B cell (primary cell): ENCODE measurements around the gene CDH20. TPM values are rescaled to one million over a fixed set of nuclear protein-coding genes. Genes with fewer than 3 reads are reported as not detected.

Experiments
- ATAC-seq: fragments of 200-7000 bp; cut with Tn5 transposase; one replicate; pipeline ENCODE4 v1.10.0; 2021; ENCODE audit warnings: low read depth, mild to moderate bottlenecking, moderate number of reproducible peaks, moderate library complexity
- CTCF ChIA-PET: fragments of 350-600 bp; sonication (Branson Sonifier 250); formaldehyde crosslinking; loops from one replicate; lab custom pipeline; 2021; ENCODE audit warnings: antibody characterized with exemption, inconsistent platforms; lab: Charles Lee
- POLR2A ChIA-PET: fragments of 350-600 bp; sonication (Branson Sonifier 250); formaldehyde crosslinking; loops from one replicate; lab custom pipeline; 2021; ENCODE audit warnings: antibody characterized with exemption; lab: Charles Lee
- DNase-seq: peaks from one replicate; pipeline ENCODE4 v3.0.0; 2013
- H2AFZ ChIP-seq: 2 replicates; pipeline ENCODE4 v1.6.1; 2012; ENCODE audit warnings: mild to moderate bottlenecking, low read depth, low read length; ENCODE audit not compliant: insufficient read depth, poor library complexity, severe bottlenecking
- H3K27ac ChIP-seq, 2 donors: 1 replicate in 1 of 2; 2 replicates in 1 of 2; pipeline ENCODE4 v1.5.1; 2012 to 2013; ENCODE audit warnings: low read length in 2 of 2, mild to moderate bottlenecking in 2 of 2, moderate library complexity in 1 of 2
- H3K27me3 ChIP-seq, 4 experiments: fragments of 200-600 bp in 1 of 4; sonication (generic) in 1 of 4; replicated peaks in 1 of 4; 1 replicate in 2 of 4; 2 replicates in 2 of 4; pipeline versions ENCODE4 v1.6.1 to v1.7.0; 2013 to 2016; ENCODE audit warnings: low read length in 3 of 4, mild to moderate bottlenecking in 2 of 4, mixed read lengths in 1 of 4, moderate library complexity in 1 of 4; ENCODE audit not compliant: insufficient read depth in 4 of 4, control insufficient read depth in 3 of 4; ENCODE audit errors: control extremely low read depth in 1 of 4
- H3K36me3 ChIP-seq, 2 experiments: replicated peaks in 1 of 2; 1 replicate in 1 of 2; 2 replicates in 1 of 2; pipeline versions ENCODE4 v1.6.1 to v1.7.1; 2013; ENCODE audit warnings: low read length in 1 of 2; ENCODE audit not compliant: insufficient read depth in 2 of 2, control insufficient read depth in 1 of 2; ENCODE audit errors: control extremely low read depth in 1 of 2, extremely low read depth in 1 of 2
- H3K4me1 ChIP-seq, 2 donors: fragments of 200-600 bp in 1 of 2; sonication (generic) in 1 of 2; 1 replicate in 1 of 2; 2 replicates in 1 of 2; pipeline versions ENCODE4 v1.5.1 to v1.6.1; 2013 to 2017; ENCODE audit warnings: low read length in 2 of 2; ENCODE audit not compliant: control insufficient read depth in 2 of 2, insufficient read depth in 2 of 2
- H3K4me2 ChIP-seq: replicated peaks from 2 replicates; pipeline ENCODE3; 2012; ENCODE audit warnings: mild to moderate bottlenecking, low read depth, low read length; ENCODE audit not compliant: poor library complexity, severe bottlenecking
- H3K4me3 ChIP-seq, 5 experiments: fragments of 200-600 bp in 1 of 5; sonication (generic) in 1 of 5; 1 replicate in 3 of 5; 2 replicates in 2 of 5; pipeline versions ENCODE4 v1.5.1 to v1.7.0; 2011 to 2016; ENCODE audit warnings: low read length in 4 of 5, mild to moderate bottlenecking in 4 of 5, low read depth in 2 of 5, control low read depth in 1 of 5, moderate library complexity in 1 of 5; ENCODE audit not compliant: insufficient read depth in 1 of 5; ENCODE audit errors: control extremely low read depth in 1 of 5, extremely low read depth in 1 of 5
- H3K79me2 ChIP-seq: fragments of 200-600 bp; sonication (generic); one replicate; pipeline ENCODE4 v1.6.0; 2016; ENCODE audit warnings: low read length; ENCODE audit not compliant: control insufficient read depth, insufficient read depth
- H3K9ac ChIP-seq: fragments of 200-600 bp; sonication (generic); 2 replicates; pipeline ENCODE4 v1.6.1; 2017; ENCODE audit warnings: mild to moderate bottlenecking, low read length, moderate library complexity
- H3K9me3 ChIP-seq, 3 donors: one replicate each; pipeline versions ENCODE4 v1.6.1 to v1.7.1; 2013; ENCODE audit warnings: low read length in 2 of 3; ENCODE audit not compliant: control insufficient read depth in 2 of 3, insufficient read depth in 1 of 3; ENCODE audit errors: control extremely low read depth in 1 of 3
- H4K20me1 ChIP-seq: 2 replicates; pipeline ENCODE4 v1.6.0; 2012; ENCODE audit warnings: mild to moderate bottlenecking, low read length; ENCODE audit not compliant: insufficient read depth, control insufficient read depth, poor library complexity, severe bottlenecking
- H3K27ac Mint-ChIP-seq: one replicate; pipeline ENCODE4 v1.8.0; 2021; ENCODE audit warnings: mixed read lengths
- H3K27me3 Mint-ChIP-seq: one replicate; pipeline ENCODE4 v1.8.0; 2021; ENCODE audit warnings: mixed read lengths
- H3K4me1 Mint-ChIP-seq: one replicate; pipeline ENCODE4 v1.8.0; 2021; ENCODE audit warnings: mixed read lengths
- H3K4me3 Mint-ChIP-seq: one replicate; pipeline ENCODE4 v1.8.0; 2021; ENCODE audit warnings: mixed read lengths
- H3K9me3 Mint-ChIP-seq: one replicate; pipeline ENCODE4 v1.8.0; 2022; ENCODE audit warnings: mixed read lengths; ENCODE audit not compliant: insufficient read depth
- EZH2 ChIP-seq: IDR thresholded peaks from 2 replicates; pipeline ENCODE4 v1.6.1; 2012; ENCODE audit warnings: borderline replicate concordance, low read depth, mild to moderate bottlenecking, moderate library complexity, low read length; ENCODE audit not compliant: insufficient read depth, poor library complexity, severe bottlenecking
- WGBS: methylation state at CpG from one replicate; pipeline ENCODE4 v1.1.5; 2013; ENCODE audit warnings: missing lambda C conversion rate; ENCODE audit not compliant: insufficient coverage; 5-methylcytosine and 5-hydroxymethylcytosine counted together
- intact Hi-C: fragments of 100-400 bp; cut with micrococcal nuclease; formaldehyde crosslinking; loops from one replicate; pipeline ENCODE4 v1.10.0; 2022
- polyA plus RNA-seq: library from polyadenylated mRNA; depleted of rRNA; stranded (reverse); fragments of >200 nt; gene quantifications from 2 replicates; pipeline ENCODE4 v1.2.3, GENCODE V29; 2012
- total RNA-seq, 2 donors: library from RNA; stranded (reverse); fragments of 120-200 nt in 1 of 2; gene quantifications; 1 replicate in 1 of 2; 2 replicates in 1 of 2; pipeline versions ENCODE4 v1.2.3 to v1.2.4, GENCODE V29; 2013 to 2022
- TF ChIP-seq, protein P1 (sequence below): fragments of 200-600 bp; IDR thresholded peaks from one replicate; pipeline ENCODE4 v1.8.0; 2022; ENCODE audit warnings: antibody characterized with exemption, mild to moderate bottlenecking

CDH20 gene
- total and polyA plus RNA-seq, 2 donors (not counting 1 experiment from before 2014, with no cell fraction given) = 0.09 TPM; not detected in 1

DNA sequence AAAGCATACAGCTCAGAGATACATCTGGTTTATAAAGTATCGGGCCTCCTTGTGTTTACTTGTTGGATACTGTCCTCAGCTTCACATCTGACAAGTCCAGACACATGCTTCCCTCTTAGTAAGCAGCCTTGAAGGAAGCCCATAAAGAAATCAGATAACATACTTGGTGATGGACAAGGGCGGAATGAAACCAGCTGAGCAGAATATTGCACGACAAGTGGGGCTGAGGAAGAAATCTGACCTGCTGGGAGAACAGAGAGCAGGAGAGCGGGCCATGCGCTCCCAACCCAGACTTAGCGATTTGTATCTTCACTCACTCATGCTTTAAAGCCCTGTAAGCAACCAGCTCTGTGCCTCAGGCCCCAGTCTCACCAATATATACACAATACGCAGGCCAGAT, 208.4 kb downstream of the CDH20 start:
- intact Hi-C loops = no loop called here
- no peak for DNase-seq
- no peaks in the 10 kb centered on the region for H3K4me1 ChIP-seq
- H3K9ac ChIP-seq = no peak overlapping the region
- peaks cover 0 to 3% (median 0%) of the 10 kb centered on the region in 3 donors for H3K9me3 ChIP-seq
- H3K27ac ChIP-seq = no peak overlapping the region
- no peak overlapping the region for H2AFZ ChIP-seq
- ChIA-PET POLR2A (no interaction called here), CTCF (interaction anchor here (1.3 kb wide), 1 partner anchor 38 kb away, joined by 3 read pairs; no protein-coding TSS in a partner anchor)
- H3K27me3 Mint-ChIP-seq = peaks cover 5% of the 10 kb centered on the region
- no peaks in the 10 kb centered on the region for H4K20me1 ChIP-seq
- no peaks in the 10 kb centered on the region for H3K27me3 ChIP-seq
- H3K4me3 Mint-ChIP-seq = no peak overlapping the region
- no peaks in the 10 kb centered on the region for H3K9me3 Mint-ChIP-seq
- H3K36me3 ChIP-seq = no peaks in the 10 kb centered on the region
- no peak overlapping the region for H3K4me3 ChIP-seq
- TF ChIP-seq, protein P1, sequence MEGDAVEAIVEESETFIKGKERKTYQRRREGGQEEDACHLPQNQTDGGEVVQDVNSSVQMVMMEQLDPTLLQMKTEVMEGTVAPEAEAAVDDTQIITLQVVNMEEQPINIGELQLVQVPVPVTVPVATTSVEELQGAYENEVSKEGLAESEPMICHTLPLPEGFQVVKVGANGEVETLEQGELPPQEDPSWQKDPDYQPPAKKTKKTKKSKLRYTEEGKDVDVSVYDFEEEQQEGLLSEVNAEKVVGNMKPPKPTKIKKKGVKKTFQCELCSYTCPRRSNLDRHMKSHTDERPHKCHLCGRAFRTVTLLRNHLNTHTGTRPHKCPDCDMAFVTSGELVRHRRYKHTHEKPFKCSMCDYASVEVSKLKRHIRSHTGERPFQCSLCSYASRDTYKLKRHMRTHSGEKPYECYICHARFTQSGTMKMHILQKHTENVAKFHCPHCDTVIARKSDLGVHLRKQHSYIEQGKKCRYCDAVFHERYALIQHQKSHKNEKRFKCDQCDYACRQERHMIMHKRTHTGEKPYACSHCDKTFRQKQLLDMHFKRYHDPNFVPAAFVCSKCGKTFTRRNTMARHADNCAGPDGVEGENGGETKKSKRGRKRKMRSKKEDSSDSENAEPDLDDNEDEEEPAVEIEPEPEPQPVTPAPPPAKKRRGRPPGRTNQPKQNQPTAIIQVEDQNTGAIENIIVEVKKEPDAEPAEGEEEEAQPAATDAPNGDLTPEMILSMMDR = no peak
- TF ChIP-seq EZH2 = no peak
- no peak for ATAC-seq
- H3K79me2 ChIP-seq = no peaks in the 10 kb centered on the region
- no peaks in the 10 kb centered on the region for H3K4me1 Mint-ChIP-seq
- no peak overlapping the region for H3K27ac Mint-ChIP-seq
- H3K4me2 ChIP-seq = no peak overlapping the region
- WGBS = 97% methylated on average over 6 of the region's 7 CpGs

DNA sequence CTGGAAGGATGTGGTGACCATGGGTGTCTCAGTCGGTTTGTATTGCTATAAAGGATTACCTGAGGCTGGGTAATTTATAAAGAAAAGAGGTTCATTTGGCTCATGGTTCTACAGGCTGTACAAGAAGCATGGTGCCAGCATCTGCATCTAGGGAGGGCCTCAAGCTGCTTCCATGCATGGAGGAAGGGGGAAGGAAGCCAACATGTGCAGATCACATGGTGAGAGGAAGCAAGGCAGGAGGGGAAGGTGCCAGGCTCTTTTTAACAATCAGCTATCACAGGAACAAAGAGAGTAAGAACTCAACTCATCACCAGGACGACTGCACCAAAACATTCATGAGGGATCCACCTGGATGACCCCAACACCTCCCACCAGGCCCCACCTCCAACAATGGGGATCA, 209.4 kb downstream of the CDH20 start:
- 80% methylated on average over 1 of the region's 2 CpGs for WGBS
- no peak overlapping the region for H3K4me3 ChIP-seq
- Mint-ChIP-seq H3K27me3 (peaks cover 5% of the 10 kb centered on the region), H3K4me3 (no peak overlapping the region), H3K9me3 (no peaks in the 10 kb centered on the region), H3K27ac (no peak overlapping the region), H3K4me1 (no peaks in the 10 kb centered on the region)
- DNase-seq = no peak
- no peaks in the 10 kb centered on the region for H3K79me2 ChIP-seq
- intact Hi-C loops = no loop called here
- peaks cover 0 to 3% (median 0%) of the 10 kb centered on the region in 3 donors for H3K9me3 ChIP-seq
- H4K20me1 ChIP-seq = no peaks in the 10 kb centered on the region
- POLR2A ChIA-PET = no interaction called here
- no peaks in the 10 kb centered on the region for H3K4me1 ChIP-seq
- ATAC-seq = no peak
- TF ChIP-seq EZH2 = no peak
- TF ChIP-seq, protein P1 = no peak
- H3K36me3 ChIP-seq = no peaks in the 10 kb centered on the region
- no peaks in the 10 kb centered on the region for H3K27me3 ChIP-seq
- H3K4me2 ChIP-seq = no peak overlapping the region
- no peak overlapping the region for H3K27ac ChIP-seq
- no peak overlapping the region for H3K9ac ChIP-seq
- CTCF ChIA-PET = interaction anchor here (1.2 kb wide), 1 partner anchor 9 kb away, joined by 5 read pairs; no protein-coding TSS in a partner anchor
- H2AFZ ChIP-seq = no peak overlapping the region
